ENCODE results near the gene CFAP45.

Gene CFAP45

DNA sequence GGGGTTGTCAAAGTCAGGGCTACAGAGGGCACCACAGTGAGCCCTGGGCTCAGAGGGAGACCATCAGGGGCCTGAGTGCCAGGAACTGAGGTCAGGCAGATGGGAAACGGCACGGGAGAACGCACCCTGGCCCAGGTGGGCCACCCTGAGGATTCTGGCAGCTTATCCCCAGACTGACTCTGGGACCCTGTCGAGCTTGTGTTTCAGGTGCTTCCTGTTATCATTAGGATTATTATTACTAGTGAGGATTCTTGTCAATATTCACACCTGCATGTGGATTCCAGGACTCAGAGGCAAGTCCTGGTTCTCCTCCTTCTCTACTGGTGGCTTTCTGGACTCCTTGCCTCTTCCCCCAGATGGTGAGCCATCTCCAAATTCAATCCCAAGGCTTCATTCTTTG is 52.7 kb downstream of the CFAP45 start:
- no peak for DNase-seq

DNA sequence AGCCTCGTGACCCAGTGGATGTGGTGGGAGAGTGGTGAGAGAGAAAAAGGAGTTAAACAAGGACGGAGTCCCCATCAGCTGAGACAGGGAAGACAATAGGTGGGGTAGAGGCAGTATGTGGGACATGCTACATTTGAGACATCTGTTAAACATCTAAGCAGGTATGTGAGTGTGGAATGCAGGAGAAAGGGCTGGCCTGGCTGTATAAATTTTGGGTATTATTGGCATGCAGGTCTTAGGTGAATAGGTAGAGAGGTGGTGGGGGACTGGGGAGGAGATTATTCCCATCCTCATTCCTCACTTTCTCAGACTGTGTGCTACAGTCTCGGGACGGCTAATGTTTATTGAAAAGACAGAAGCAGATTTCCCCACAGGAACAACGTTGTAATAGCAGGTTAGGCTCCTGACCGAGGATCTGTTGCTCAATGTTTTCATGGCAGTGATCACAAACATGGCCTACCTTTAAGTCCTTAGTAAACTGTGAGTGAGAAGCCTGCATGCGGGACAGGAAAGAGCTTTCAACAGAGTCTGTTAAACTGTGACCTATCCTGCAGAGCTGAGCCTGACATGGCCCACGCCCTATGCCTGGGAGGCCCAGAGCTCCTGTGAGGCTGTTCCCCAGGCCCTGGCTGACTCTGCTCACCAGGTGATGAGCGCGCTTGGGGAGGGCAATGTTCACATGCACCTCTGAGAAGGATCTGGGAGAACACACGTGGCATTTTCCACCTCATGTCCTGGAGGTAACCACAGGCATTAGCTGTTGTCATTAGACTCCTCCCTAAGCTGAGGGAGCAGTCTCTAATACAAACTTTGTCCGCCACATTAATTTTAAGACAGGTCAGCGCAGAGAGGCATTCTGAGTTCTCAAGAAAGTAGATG is 54.0 kb downstream of the CFAP45 start:
- DNase-seq, result no peak

DNA sequence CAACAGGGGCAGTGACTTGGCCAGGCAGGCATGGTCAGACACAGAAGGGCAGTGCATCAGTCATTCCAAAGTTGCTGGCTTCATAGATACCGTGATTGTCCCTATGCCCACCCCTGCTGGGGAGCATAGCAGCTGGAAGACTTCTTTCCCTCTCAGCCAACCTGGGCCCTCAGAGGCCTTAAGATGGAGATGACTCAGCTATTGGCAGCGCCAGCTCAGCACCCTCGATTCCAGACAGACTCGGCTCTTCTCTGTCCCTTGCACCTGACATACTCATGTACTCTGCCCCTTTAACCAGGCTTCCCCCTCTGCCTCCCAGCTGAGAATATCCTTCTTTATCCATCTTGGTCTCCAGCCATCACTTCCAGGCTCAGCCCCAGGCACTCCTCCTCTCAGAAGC is 56.5 kb downstream of the CFAP45 start:
- DNase-seq, result no peak

DNA sequence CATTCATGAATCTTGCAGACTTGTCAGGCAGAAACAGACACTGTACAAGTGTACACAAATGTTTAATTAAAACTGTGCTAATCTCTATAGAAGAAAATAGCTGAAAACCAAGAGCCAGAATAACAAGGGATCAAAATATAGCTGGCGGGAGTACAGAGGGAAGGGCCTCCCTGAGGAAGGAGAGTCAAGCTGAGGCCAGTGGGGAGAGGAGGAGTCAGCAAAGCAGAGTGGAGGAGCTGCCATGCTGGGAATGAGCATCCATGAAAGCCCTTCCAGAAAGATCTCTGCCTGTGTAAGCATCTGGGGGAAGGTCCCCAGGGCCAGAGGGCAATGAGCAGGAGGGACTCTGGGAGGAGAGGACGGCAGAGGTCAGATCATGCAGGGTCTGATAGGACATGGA is 58.2 kb downstream of the CFAP45 start:
- DNase-seq, result no peak

DNA sequence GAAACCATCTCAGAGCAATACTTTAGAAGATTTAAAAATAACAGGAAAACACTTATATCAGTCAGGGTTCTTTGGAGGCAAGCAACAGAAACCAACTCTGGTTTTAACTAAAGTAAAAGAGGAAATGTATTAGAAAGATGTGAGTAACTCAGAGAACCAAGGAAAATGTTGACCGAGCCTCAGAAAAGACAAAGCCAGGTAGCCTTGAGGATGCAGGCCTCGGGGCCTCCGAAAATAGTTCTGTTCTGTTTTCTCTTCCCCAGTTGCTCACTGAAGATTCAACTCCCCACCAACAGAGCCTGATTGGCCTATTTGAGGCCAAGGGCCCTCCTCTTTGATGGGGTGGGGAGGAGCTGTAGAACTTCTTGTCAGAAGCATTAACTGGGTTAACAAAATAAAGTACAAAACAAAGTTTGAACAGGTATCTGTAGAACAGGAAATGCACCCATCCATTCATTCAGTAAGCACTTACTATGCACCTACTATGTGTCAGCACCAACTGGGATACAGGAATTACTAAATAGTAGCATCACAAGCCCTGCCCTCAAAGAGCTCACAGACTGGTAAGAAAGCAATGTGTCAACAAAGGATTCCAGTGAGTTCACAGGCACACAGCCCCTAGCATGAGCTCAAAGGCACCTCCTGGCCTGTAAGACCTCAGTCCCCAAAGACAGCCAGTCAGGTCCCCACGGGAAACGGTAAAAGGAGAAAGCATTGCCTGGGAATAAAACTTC is 60.7 kb downstream of the CFAP45 start:
- DNase-seq, result no peak

DNA sequence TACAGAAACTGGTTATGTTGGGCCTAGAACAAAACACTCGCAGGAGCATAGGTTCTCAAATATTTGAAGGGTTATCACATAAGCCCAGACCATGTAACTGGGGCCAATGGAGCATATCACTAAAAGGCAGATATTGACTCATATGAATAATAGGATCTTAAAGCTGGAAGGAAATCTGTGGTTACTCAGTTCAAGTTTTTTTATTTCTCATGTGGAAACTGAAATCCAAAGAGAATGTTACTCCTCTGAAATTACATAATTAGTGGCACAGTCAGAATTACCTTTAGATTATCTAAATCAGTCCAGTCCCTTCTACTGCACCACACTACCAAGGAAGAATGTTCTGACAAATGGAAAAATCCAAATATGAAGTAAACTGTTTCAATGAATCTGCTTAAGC is 61.2 kb downstream of the CFAP45 start:
- DNase-seq, result no peak

DNA sequence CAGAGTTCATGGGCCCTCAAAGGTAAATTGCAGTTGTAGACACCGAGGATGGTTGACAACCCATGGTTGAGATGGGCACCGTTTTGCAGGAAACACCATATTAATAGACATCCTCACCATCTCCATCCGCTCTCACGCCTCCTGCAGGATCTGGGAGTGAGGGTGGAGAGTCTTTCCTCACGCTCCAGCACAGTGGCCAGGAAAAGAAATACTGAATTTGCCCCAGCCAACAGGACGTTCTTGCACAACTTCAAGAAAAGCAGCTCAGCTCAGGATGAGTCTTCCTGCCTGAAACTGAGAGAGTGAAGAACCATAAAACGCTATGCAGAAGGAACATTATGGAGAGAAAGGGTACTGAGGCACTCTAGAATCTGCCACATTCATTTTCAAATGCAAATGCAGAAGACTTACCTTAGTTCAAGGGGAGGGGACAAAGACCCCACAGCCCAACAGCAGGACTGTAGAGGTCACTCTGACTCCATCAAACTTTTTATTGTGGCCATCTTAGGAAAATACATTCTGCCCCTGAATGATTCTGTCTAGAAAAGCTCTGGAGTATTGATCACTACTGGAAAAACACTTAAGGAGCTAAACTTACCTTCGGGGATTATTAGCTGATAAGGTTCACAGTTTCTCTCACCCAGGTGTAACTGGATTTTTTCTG is 64.0 kb downstream of the CFAP45 start:
- DNase-seq, result no peak

DNA sequence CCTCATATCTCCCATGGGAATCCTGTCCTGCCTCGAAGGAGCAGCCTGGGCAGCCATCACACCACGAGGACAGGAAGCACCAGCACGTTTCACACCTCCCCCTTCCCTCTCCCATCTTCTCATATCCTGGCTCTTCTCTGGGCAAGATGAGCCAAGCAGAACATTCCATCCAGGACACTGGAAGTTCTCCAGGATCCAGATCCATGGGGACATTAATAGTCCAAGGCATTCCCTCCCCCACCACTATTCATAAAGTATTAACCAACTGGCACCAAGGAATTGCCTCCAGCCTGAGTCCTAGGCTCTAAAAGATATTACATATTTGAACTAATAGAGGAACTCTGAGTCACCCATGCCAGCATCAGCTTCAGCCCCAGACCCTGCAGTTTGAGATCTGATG is 64.6 kb downstream of the CFAP45 start:
- no peak for DNase-seq

DNA sequence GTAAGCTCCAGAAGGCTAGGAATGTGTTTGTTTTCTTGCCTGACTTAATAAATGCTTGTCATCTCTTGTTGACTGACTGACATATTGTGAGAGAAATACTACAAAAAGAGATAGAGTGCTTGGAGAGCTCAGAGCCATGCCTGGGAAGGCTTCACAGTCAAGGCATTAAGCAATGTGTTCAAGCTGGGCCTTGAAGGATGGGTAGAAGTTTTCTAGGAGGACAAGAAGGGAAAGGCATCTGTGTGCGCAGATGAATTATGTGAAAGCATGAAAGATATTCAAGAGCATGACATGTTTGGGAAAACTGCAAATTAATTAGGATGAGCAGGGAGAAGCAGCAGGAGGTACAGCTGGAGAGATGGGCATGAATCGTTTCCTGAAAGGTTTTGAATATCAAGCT is 67.7 kb downstream of the CFAP45 start:
- DNase-seq, result no peak

DNA sequence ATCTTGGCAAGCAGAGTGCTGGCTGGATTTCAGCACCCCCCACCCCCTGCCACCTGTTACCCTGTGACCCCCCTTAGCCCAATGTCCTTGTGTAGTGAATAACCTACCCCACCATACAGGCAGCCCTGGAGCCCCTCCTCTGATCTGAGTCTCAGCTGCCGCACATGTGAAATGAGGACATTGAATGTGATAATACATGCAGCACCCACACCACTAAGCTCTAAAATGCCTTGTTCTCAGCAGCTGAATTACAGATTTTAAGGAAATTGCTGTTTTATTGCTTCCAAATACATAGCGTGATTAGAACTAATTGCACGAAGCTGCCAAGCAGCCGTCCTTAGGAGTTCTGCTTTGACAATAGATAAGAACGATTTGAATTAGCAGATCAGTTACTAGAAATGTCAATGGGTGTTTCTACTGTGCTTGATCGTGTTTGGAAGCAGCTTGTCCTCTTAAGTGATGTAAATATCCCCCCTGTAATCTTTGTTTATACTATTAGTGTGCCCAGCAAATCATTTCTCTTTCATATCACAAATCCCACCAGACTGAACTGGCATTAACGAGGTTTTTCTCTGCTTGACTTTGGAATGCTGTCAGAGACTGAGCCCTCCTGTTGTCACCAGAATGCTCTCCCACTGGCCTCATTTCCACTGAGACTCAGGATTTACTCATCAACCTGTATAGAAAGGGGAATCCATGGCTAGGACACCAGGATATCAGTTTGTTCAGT is 68.4 kb downstream of the CFAP45 start:
- DNase-seq, result no peak

DNA sequence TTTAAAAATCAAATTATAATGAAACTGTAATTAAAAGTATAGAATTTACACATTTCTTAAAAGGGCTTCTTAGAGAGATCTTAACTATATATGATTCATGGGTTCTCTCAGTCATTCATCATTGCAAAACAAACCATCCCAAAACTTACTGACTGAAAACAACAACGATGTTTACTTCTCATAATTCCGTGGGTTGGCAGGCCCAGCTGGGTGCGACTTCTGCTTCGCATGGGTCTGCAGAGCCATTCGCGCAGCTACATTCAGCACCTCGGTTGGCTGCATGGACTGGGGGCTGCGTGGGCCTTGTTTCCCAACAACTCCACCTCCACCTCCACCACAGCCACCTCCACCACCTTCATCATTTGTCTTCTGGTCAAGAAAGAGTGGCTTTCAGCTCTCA is 69.2 kb downstream of the CFAP45 start:
- DNase-seq, result no peak

DNA sequence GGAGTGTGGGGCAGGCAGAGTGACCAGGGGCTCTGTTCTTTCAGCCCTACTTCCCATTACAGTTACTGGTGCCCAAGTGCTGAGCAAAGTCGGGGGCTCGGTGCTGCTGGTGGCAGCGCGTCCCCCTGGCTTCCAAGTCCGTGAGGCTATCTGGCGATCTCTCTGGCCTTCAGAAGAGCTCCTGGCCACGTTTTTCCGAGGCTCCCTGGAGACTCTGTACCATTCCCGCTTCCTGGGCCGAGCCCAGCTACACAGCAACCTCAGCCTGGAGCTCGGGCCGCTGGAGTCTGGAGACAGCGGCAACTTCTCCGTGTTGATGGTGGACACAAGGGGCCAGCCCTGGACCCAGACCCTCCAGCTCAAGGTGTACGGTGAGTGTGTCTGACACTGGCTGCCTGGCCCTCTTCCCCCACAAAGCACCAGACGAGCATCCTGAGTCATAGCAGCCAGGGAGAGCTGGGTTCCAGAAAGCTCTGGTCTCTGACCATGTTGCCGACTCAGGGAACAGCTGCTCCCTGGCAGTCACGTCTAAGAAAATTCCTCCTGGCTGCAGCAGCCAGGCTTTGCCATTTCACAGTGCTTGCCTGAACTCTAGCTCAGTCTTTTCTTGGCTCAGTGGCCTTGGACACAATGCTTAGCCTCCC is 70.0 kb downstream of the CFAP45 start:
- no peak for DNase-seq

DNA sequence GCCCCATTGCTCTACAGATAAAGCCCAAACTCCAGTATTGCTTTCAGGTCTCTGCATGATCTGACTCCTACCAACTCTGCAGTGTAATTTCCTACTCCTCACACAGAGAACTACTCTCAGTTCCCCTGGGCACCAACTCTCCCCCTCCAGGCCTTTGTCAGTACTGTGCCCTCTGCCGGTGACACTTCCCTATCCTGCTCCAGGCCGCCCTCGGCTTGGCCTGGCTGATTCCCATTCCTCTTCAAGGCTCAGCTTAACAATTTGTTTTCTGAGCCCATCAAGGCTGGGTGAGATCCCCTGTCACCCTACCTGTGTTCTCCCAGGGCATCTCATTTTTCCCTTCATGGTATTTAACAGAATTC is 70.7 kb downstream of the CFAP45 start:
- peak; percentile 59 to 77 for DNase-seq

DNA sequence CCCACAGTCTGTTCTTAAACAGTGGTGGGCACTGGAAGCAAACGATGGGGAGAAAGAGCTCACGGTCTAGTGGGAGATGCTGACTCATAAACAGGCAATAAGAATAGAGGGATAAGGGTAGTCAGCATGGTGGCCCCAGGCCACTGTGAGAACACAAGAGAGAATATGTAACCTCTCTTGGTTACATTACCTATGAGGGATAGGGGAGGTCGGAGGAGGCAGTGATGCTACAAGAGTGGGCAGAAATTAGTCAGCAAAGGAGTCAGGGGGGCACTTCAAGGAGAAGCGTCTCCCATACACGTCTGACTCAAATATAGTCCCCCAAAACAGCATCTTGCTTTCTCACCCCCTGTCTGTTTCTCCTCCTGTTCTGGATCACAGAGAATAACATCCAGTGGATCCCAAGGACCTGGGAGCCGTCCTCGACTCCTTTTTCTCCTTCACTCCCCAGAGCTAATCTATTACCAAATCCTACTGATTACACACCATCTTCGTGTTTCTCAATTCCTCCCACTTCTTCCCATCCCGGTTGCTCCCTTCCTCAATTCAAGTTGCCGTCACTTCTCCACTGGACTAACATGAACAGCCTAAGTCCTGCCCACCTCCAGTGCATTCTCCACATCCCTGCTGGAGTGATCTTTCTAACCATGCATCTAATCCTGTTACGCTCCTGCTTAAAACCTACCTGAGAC is 71.2 kb downstream of the CFAP45 start:
- no peak for DNase-seq

DNA sequence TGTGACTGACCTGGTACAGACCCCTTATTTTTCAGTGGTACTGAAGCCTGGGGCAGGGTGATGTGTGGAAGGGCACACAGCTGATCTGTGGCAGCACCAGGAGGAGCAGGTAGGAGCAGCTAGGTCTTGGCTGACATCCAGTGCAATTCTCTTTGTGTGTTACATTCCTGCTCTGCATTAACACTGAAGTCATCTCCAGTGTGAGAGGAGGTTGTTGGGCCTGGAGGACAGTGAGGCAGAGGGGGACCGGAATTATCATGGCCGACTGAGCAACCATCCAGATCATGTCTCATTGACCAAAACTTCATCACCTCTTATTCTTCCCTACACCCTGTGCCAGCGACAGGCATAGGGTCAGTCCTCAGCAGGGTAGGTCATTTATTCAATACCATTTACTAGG is 71.8 kb downstream of the CFAP45 start:
- DNase-seq, result no peak

DNA sequence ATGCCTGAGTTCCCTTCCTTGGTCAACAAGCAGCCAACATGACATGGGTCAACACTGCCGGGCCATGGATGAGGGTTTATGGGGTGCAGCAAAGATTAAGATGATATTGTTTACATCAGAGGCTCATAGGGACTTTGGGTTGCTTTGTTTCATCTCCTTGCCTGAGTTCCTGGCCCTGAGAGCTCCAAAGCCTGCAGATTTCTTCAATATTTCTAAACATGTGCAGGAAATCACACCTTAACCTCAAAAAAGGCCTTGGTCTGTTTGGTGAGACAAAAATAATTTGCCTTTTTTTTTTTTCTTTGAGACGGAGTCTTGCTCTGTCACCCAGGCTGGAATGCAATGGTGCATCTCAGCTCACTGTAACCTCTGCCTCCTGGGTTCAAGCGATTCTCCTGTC is 72.4 kb downstream of the CFAP45 start:
- DNase-seq, result no peak

DNA sequence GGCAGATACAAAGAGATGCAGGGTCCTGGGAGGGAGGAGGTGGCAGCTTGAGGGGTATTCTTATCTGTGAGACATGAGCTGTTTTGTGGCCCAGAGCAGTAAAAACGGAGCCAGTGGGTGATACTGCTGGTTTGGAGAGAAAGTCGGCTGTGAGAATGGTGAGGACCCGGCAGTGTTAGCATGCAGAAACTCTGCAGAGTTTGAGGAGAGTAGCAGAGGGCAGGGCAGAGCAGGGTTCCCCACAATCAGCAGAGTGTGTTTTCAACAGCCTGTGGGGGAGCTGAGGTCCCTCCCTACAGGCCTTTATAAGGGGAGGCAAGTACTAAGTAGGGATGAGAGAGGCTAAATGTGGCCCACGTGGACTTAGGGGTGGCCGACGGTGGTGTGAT is 72.9 kb downstream of the CFAP45 start:
- DNase-seq, result no peak

DNA sequence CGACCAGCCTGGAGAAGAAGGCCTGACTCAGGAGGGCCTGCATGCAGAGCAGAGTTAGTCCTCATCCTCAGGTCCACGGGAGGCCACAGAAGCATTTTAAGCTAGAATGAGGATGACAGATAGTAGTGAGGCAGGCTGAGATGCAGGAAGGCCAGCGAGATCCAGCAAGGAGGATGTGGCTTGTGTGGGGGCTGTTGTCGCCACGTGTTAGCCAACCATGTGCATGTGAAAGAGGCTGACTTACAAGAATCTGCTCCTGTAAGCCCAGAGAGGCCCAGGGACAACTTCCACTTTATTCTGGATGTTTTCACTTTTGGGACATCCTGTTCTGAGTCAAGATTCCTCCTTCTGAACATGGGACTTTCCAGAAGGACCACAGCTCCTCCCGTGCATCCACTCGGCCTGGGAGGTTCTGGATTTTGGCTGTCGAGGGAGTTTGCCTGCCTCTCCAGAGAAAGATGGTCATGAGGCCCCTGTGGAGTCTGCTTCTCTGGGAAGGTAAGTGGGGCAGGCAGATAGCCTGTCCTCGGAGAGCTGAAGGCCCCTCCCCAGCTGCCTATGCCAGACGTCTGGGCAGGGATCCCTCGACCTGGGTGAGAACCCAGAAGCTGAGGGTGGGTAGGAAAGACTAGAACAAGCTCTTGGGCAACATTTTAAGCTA is 73.4 kb downstream of the CFAP45 start, which contains the start of gene SLAMF8:
Gene SLAMF8, plus strand, starts transcription at position 433 of the 661 bp plus-strand sequence. Its CDS starts 26 bp downstream, at position 459.
- DNase-seq, result peak; percentile 16 to 38

DNA sequence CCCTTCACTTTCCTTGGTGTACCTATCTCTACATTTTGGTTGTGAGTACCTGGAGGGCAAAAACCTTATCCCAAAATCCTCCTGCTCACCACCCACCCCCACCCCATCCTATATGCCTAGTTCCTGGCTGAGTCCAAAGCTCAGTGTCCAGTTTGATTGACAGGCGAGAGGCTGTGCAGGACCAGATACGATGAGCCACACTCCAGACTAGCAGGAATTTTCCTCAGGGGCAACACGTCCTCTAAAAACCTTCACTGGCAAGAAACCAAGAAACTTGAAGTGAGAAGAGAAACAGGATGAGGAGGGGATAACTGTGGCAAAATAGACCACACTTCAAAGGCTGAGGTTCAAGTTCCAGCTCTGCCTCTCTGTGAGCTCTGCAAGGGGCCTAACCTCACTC is 74.4 kb downstream of the CFAP45 start:
- no peak for DNase-seq

DNA sequence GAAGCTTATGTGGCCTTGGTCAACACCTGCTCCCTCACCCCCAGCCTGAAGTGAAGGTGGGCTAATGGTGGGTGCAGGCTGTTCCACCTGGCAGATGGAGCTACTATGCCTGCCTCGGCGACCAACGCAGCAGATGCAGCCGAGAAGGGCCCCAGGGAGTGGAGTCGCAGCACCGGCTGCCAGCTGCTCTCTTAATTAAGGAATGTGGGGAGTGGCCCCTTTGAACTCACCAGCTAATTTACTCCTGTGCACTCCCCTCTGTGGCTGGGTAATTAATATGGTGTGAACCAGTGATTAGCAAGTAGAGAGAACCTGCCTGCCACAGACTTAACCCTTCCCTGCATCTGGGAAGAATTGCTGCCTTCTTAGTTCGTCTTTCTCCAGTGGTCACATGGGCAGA is 76.6 kb downstream of the CFAP45 start:
- no peak for DNase-seq
